Endothelial cell of umbilical vein (primary cell): ENCODE data around the gene CAT. TPM values are rescaled to one million over a fixed set of nuclear protein-coding genes. Genes with fewer than 3 reads are reported as not detected.

Experiments used
- BruUV-seq: library from RNA; stranded (reverse); fragments of 400-500 nt; replicated peaks from 2 replicates; lab custom pipeline; 2021; lab: Mats Ljungman, UMichigan
- CTCF ChIA-PET: fragments of 300-600, 350-600 bp; sonication (Branson Sonifier 250); formaldehyde crosslinking; loops from one replicate; lab custom pipeline; 2021; ENCODE audit warnings: antibody characterized with exemption, inconsistent platforms; lab: Charles Lee
- POLR2A ChIA-PET: fragments of 300-600, 350-600 bp; sonication (Branson Sonifier 250); formaldehyde crosslinking; loops from one replicate; lab custom pipeline; 2021; ENCODE audit warnings: antibody characterized with exemption, inconsistent platforms; lab: Charles Lee
- DNase-seq: peaks from one replicate; pipeline ENCODE4 v3.0.0-alpha.2; 2011; ENCODE audit warnings: low read depth, low spot score
- FAIRE-seq: peaks from 2 replicates; lab custom pipeline; 2011; peaks lifted over from hg19 to GRCh38; lab: Jason Lieb, UNC
- H2AFZ ChIP-seq: 2 replicates; pipeline ENCODE4 v1.6.0; 2012; ENCODE audit warnings: low read depth, low read length, control low read depth, inconsistent platforms
- H3K27ac ChIP-seq: 2 replicates; pipeline ENCODE4 v1.5.1; 2011; ENCODE audit warnings: low read depth, mild to moderate bottlenecking, control low read depth, low read length, moderate library complexity; ENCODE audit not compliant: insufficient read depth
- H3K27me3 ChIP-seq, 2 experiments: 2 replicates each; pipeline versions ENCODE4 v1.6.0 to v1.6.1; 2011; ENCODE audit warnings: low read length in 2 of 2, mixed read lengths in 1 of 2; ENCODE audit not compliant: control insufficient read depth in 2 of 2, insufficient read depth in 2 of 2
- H3K36me3 ChIP-seq, 2 experiments: 2 replicates in 1 of 2; 3 replicates in 1 of 2; pipeline ENCODE4 v1.5.1; 2011; ENCODE audit warnings: low read length in 2 of 2, mild to moderate bottlenecking in 1 of 2, moderate library complexity in 1 of 2; ENCODE audit not compliant: control insufficient read depth in 2 of 2, insufficient read depth in 2 of 2; ENCODE audit errors: extremely low read depth in 1 of 2
- H3K4me1 ChIP-seq: 3 replicates; pipeline ENCODE4 v1.5.1; 2011; ENCODE audit warnings: mild to moderate bottlenecking, low read length; ENCODE audit not compliant: control insufficient read depth, insufficient read depth; ENCODE audit errors: extremely low read depth
- H3K4me2 ChIP-seq: 2 replicates; pipeline ENCODE4 v1.6.1; 2011; ENCODE audit warnings: low read length, control low read depth, mixed read lengths; ENCODE audit not compliant: insufficient read depth
- H3K4me3 ChIP-seq, 3 experiments: fragments of 200-600 bp in 1 of 3; sonication (generic), shearing (Covaris generic) in 1 of 3; replicated peaks in 1 of 3; 2 replicates each; pipeline ENCODE4 v1.5.1; 2011 to 2016; ENCODE audit warnings: control low read depth in 3 of 3, low read length in 3 of 3, mild to moderate bottlenecking in 2 of 3, inconsistent platforms in 1 of 3, low read depth in 1 of 3, moderate library complexity in 1 of 3; ENCODE audit not compliant: insufficient read depth in 1 of 3
- H3K79me2 ChIP-seq: 2 replicates; pipeline ENCODE4 v1.6.0; 2012; ENCODE audit warnings: low read length, inconsistent platforms; ENCODE audit not compliant: control insufficient read depth, insufficient read depth
- H3K9ac ChIP-seq: replicated peaks from 2 replicates; pipeline ENCODE3; 2011; ENCODE audit warnings: low read length, control low read depth; ENCODE audit not compliant: insufficient read depth; ENCODE audit errors: extremely low read depth
- H3K9me1 ChIP-seq: replicated peaks from 3 replicates; pipeline ENCODE4 v1.6.0; 2011; ENCODE audit warnings: mild to moderate bottlenecking, low read length; ENCODE audit not compliant: control insufficient read depth, insufficient read depth; ENCODE audit errors: extremely low read depth
- H3K9me3 ChIP-seq: replicated peaks from 2 replicates; pipeline ENCODE4 v1.5.1; 2012; ENCODE audit warnings: low read length, inconsistent platforms; ENCODE audit not compliant: control insufficient read depth, insufficient read depth
- H4K20me1 ChIP-seq: replicated peaks from 2 replicates; pipeline ENCODE3; 2011; ENCODE audit warnings: mild to moderate bottlenecking, low read length; ENCODE audit not compliant: control insufficient read depth, insufficient read depth; ENCODE audit errors: extremely low read depth
- EZH2 ChIP-seq: IDR thresholded peaks from 2 replicates; pipeline ENCODE4 v1.6.1; 2012; ENCODE audit warnings: borderline replicate concordance, low read depth, mild to moderate bottlenecking, moderate library complexity, low read length, inconsistent platforms; ENCODE audit not compliant: severe bottlenecking
- FOS ChIP-seq: IDR thresholded peaks from 2 replicates; pipeline ENCODE4 v1.6.1; 2011; ENCODE audit warnings: mild to moderate bottlenecking, low read length, moderate library complexity, borderline replicate concordance; ENCODE audit not compliant: insufficient read depth
- GATA2 ChIP-seq: IDR thresholded peaks from 2 replicates; pipeline ENCODE4 v1.7.0; 2011; ENCODE audit warnings: low read depth, mild to moderate bottlenecking, moderate library complexity, mixed read lengths, low read length; ENCODE audit not compliant: insufficient read length, insufficient read depth
- JUN ChIP-seq: IDR thresholded peaks from 2 replicates; pipeline ENCODE4 v1.6.1; 2011; ENCODE audit warnings: borderline replicate concordance, low read depth; ENCODE audit not compliant: insufficient read length, insufficient read depth
- MYC ChIP-seq: IDR thresholded peaks from one replicate; pipeline ENCODE4 v1.6.1; 2011; ENCODE audit warnings: mild to moderate bottlenecking, low read depth, low read length
- POLR2A ChIP-seq: IDR thresholded peaks from 2 replicates; pipeline ENCODE4 v1.6.1; 2012; ENCODE audit warnings: low read depth, mild to moderate bottlenecking, control low read depth, low read length
- POLR2AphosphoS5 ChIP-seq: IDR thresholded peaks from 2 replicates; pipeline ENCODE4 v1.6.1; 2012; ENCODE audit warnings: low read depth, mild to moderate bottlenecking, control low read depth, low read length, moderate library complexity; ENCODE audit not compliant: insufficient read depth
- dilution Hi-C: fragments of 300-500 bp; cut with MboI; formaldehyde crosslinking; loops from one replicate; pipeline ENCODE4 v1.15.0; 2019; ENCODE audit warnings: low sequenced_read_pairs; ENCODE audit not compliant: extremely low pct_ligation_motif_present
- intact Hi-C: fragments of 100-400 bp; cut with micrococcal nuclease; formaldehyde crosslinking; loops from one replicate; pipeline ENCODE4 v1.10.0; 2022
- polyA plus RNA-seq, 4 experiments: library from polyadenylated mRNA; depleted of rRNA in 3 of 4; stranded (reverse) in 3 of 4; unstranded in 1 of 4; fragments of >200 nt; gene quantifications; 2 replicates each; pipeline versions ENCODE4 v1.2.1 to v1.2.3, GENCODE V29; 2011 to 2012; ENCODE audit warnings: missing spikeins in 1 of 4
- total RNA-seq: library from RNA; stranded (reverse); gene quantifications from 2 replicates; pipeline ENCODE4 v1.2.3, GENCODE V29; 2021
- TF ChIP-seq, protein P1 (sequence below), 2 donors: IDR thresholded peaks; 1 replicate in 1 of 2; 2 replicates in 1 of 2; pipeline ENCODE4 v1.5.1; 2011; ENCODE audit warnings: low read length in 2 of 2, mild to moderate bottlenecking in 2 of 2, moderate library complexity in 2 of 2, control low read depth in 1 of 2, inconsistent platforms in 1 of 2, low read depth in 1 of 2; ENCODE audit not compliant: insufficient read depth in 1 of 2; ENCODE audit errors: extremely low read depth in 1 of 2
- TF ChIP-seq, protein P2 (sequence below): IDR thresholded peaks from 2 replicates; pipeline ENCODE4 v1.6.1; 2011; ENCODE audit not compliant: insufficient read depth, insufficient read length

Gene CAT
- total and polyA plus RNA-seq, 2 donors (not counting 3 experiments of a cell fraction or from before 2014, with no cell fraction given) = 32.7 to 50.5 TPM

DNA sequence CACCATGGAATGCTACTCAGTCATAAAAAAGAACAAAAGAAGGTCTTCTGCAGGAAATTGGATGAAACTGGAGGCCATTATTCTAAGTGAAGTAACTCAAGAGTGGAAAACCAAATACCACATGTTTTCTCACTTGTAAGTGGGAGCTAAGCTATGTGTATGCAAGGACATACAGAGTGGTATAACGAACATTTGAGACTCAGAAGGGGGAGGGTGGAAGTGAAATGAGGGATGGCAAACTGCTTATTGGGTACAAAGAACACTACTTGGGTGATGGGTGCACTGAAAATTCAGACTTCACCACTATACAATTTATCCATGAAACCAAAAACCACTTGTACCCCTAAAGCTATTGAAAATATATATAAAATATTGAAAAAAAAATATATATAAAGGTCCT lies 13.4 kb upstream of the CAT start:
- BruUV-seq = no TSS peak

More for the DNA sequence above, 13.4 kb upstream of the CAT start:
- no peaks in the 10 kb centered on the region for H3K79me2 ChIP-seq
- no peak overlapping the region for H3K4me2 ChIP-seq
- intact Hi-C loops = no loop called here
- H3K4me1 ChIP-seq = no peaks in the 10 kb centered on the region
- H3K27ac ChIP-seq = no peak overlapping the region
- peaks cover 8 to 18% of the 10 kb centered on the region in 2 experiments for H3K27me3 ChIP-seq
- FAIRE-seq (no peak), DNase-seq (no peak)
- no peaks in the 10 kb centered on the region for H3K9me1 ChIP-seq
- no peak overlapping the region for H3K4me3 ChIP-seq
- H3K9me3 ChIP-seq = no peaks in the 10 kb centered on the region
- CTCF ChIA-PET = no interaction called here
- POLR2A ChIA-PET = no interaction called here
- TF ChIP-seq MYC (no peak), JUN (no peak), POLR2A (no peak), GATA2 (no peak), POLR2AphosphoS5 (no peak), FOS (no peak), EZH2 (no peak)
- TF ChIP-seq, protein P1, sequence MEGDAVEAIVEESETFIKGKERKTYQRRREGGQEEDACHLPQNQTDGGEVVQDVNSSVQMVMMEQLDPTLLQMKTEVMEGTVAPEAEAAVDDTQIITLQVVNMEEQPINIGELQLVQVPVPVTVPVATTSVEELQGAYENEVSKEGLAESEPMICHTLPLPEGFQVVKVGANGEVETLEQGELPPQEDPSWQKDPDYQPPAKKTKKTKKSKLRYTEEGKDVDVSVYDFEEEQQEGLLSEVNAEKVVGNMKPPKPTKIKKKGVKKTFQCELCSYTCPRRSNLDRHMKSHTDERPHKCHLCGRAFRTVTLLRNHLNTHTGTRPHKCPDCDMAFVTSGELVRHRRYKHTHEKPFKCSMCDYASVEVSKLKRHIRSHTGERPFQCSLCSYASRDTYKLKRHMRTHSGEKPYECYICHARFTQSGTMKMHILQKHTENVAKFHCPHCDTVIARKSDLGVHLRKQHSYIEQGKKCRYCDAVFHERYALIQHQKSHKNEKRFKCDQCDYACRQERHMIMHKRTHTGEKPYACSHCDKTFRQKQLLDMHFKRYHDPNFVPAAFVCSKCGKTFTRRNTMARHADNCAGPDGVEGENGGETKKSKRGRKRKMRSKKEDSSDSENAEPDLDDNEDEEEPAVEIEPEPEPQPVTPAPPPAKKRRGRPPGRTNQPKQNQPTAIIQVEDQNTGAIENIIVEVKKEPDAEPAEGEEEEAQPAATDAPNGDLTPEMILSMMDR (IDR thresholded peaks at IDR 0.05; ENCODE audit: extremely low read depth in 1 of 2, insufficient read depth in 1 of 2, low read depth in 1 of 2, low read length in 2 of 2) = no peak
- TF ChIP-seq, protein P2, sequence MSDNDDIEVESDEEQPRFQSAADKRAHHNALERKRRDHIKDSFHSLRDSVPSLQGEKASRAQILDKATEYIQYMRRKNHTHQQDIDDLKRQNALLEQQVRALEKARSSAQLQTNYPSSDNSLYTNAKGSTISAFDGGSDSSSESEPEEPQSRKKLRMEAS = no peak
- dilution Hi-C loops = no loop called here
- no peak overlapping the region for H3K9ac ChIP-seq
- no peaks in the 10 kb centered on the region for H3K36me3 ChIP-seq
- H2AFZ ChIP-seq = no peak overlapping the region
- H4K20me1 ChIP-seq = no peaks in the 10 kb centered on the region
